OCI-LY1 (cell line): ENCODE data around the gene MCFD2.

Experiments
- EZH2 ChIP-seq: fragments of 200-600 bp; sonication (generic), shearing (Covaris generic); IDR thresholded peaks from 2 replicates; pipeline ENCODE4 v1.8.0; 2017; ENCODE audit warnings: borderline replicate concordance, mixed run types, mild to moderate bottlenecking, antibody characterized with exemption, low read length, moderate library complexity, mixed read lengths
- TF ChIP-seq, protein P1 (sequence below): fragments of 200-600 bp; sonication (generic), shearing (Covaris generic); IDR thresholded peaks from 2 replicates; pipeline ENCODE4 v1.5.1; 2017; ENCODE audit warnings: mild to moderate bottlenecking, antibody characterized with exemption, low read length, moderate library complexity, mixed read lengths

DNA sequence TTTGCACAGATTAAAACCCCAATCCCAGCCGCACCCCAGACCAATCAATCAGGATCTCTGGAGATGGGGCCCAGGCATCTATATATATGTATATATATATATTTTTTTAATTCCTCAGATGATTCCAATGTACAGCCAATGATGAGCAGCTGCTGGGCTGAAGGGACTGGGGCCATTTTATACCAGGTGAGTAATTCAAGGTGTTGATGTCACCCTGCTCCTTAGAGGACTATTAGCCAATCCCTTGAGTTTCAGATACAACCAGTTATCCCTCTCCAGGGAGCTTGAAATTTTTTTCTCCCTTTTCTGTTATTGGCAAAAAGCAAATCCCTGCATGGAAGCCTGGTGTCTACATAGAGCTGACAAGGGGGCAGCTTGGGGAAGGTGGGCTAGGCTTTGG lies 59.8 kb downstream of the MCFD2 start:
- TF ChIP-seq, protein P1, sequence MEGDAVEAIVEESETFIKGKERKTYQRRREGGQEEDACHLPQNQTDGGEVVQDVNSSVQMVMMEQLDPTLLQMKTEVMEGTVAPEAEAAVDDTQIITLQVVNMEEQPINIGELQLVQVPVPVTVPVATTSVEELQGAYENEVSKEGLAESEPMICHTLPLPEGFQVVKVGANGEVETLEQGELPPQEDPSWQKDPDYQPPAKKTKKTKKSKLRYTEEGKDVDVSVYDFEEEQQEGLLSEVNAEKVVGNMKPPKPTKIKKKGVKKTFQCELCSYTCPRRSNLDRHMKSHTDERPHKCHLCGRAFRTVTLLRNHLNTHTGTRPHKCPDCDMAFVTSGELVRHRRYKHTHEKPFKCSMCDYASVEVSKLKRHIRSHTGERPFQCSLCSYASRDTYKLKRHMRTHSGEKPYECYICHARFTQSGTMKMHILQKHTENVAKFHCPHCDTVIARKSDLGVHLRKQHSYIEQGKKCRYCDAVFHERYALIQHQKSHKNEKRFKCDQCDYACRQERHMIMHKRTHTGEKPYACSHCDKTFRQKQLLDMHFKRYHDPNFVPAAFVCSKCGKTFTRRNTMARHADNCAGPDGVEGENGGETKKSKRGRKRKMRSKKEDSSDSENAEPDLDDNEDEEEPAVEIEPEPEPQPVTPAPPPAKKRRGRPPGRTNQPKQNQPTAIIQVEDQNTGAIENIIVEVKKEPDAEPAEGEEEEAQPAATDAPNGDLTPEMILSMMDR, result no peak
- no peak for TF ChIP-seq EZH2
